Muscle of leg (tissue), 11 donors: ENCODE data around the gene TOP3B. TPM values are rescaled to one million over a fixed set of nuclear protein-coding genes. Genes with fewer than 3 reads are reported as not detected.

Experiments
- DNase-seq: peaks from one replicate; pipeline ENCODE4 v3.0.0; 2013
- H3K27ac ChIP-seq: one replicate; pipeline ENCODE4 v1.5.1; 2013; ENCODE audit warnings: mild to moderate bottlenecking, low read length, control low read depth
- H3K27me3 ChIP-seq: one replicate; pipeline ENCODE4 v1.6.1; 2013; ENCODE audit warnings: low read length; ENCODE audit not compliant: control insufficient read depth, insufficient read depth
- H3K36me3 ChIP-seq: one replicate; pipeline ENCODE4 v1.6.1; 2013; ENCODE audit warnings: low read length; ENCODE audit not compliant: control insufficient read depth, insufficient read depth
- H3K4me1 ChIP-seq: one replicate; pipeline ENCODE4 v1.6.1; 2013; ENCODE audit warnings: low read length; ENCODE audit not compliant: control insufficient read depth, insufficient read depth
- H3K4me3 ChIP-seq: one replicate; pipeline ENCODE4 v1.5.1; 2013; ENCODE audit warnings: low read length, control low read depth
- H3K9me3 ChIP-seq: replicated peaks from 2 replicates; pipeline ENCODE4 v1.6.1; 2013; ENCODE audit warnings: low read depth, low read length; ENCODE audit not compliant: control insufficient read depth
- WGBS: methylation state at CpG from one replicate; pipeline ENCODE4 v1.1.5; 2013; ENCODE audit warnings: missing lambda C conversion rate; ENCODE audit not compliant: insufficient coverage; 5-methylcytosine and 5-hydroxymethylcytosine counted together
- polyA plus RNA-seq, 8 donors: library from polyadenylated mRNA; unstranded; fragments of 120-200 nt; gene quantifications; one replicate each; pipeline versions ENCODE4 v1.2.1 to v1.2.3, GENCODE V29; 2013; ENCODE audit warnings: inconsistent platforms in 1 of 8, low replicate concordance in 1 of 8; ENCODE audit not compliant: insufficient read length in 8 of 8, insufficient read depth in 1 of 8
- total RNA-seq: library from RNA; stranded (reverse); fragments of 120-200 nt; gene quantifications from one replicate; pipeline ENCODE4 v1.2.4, GENCODE V29; 2013

TOP3B gene
- total and polyA plus RNA-seq, 9 donors: 12.2 to 22.8 (median 17.5) TPM

DNA sequence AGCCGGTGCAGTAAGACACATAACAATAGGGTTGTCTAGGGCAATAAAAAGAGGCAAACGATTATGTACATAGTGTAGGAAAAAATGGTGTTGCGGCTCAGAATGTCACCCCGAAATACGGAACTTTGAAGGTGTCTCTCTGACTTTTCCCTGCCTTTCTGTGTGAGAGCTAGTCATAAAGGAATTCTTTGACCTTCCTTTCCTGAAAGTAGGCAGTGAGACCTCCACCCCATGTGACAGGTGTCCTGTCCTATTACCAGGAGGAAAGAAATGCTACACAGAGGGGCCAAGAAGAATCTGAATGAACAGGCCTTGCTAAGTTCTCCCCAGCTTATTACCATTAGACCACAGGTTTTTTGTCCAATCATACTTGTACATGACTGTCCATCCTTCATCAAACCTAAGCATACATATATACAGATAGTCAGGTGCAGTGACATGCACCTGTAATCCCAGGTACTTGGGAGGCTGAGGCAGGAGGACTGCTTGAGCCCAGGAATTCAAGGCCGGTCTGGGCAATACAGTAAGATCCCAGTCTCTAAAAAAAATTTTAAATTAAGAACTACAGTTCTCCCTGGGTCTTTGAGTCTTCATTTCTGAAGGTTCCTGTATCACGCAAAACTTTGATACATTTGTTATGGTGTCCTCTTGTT is 16.1 kb upstream of the TOP3B start:
- Histone ChIP-seq H3K4me3 (no peak overlapping the region), H3K36me3 (no peaks in the 10 kb centered on the region), H3K27ac (no peak overlapping the region), H3K27me3 (no peaks in the 10 kb centered on the region), H3K9me3 (no peaks in the 10 kb centered on the region), H3K4me1 (no peaks in the 10 kb centered on the region)
- 96% methylated on average over 5 of the region's 7 CpGs for WGBS
- no peak for DNase-seq

DNA sequence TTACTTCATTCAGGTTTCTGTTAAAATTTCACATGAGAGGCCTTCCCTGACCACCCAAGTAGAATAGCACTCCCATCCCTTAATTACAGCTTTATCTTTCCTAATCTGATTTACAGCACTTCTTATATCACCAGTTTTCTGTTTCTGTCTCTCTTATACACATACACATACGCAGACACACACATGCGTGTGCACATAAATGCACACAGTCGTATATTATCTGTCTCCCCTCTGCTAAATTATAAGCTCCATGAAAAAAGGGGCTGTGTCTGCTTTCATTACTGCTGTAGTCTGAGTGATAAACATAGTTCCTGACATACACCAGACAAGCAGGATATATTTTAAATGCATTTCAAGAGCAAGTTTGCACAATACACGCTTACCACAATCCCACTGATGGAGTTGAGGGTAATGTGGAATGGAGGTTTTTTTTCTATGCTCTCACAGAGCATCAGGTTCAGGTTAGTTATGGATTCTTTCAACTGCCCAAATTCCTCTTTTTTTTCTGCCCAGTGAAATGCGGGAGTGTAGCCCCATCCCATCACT is 13.7 kb upstream of the TOP3B start:
- Histone ChIP-seq H3K4me1 (peaks cover 7% of the 10 kb centered on the region), H3K4me3 (no peak overlapping the region), H3K9me3 (no peaks in the 10 kb centered on the region), H3K27ac (no peak overlapping the region), H3K36me3 (no peaks in the 10 kb centered on the region), H3K27me3 (no peaks in the 10 kb centered on the region)
- 80% methylated on average over 1 of the region's 5 CpGs for WGBS
- no peak for DNase-seq

DNA sequence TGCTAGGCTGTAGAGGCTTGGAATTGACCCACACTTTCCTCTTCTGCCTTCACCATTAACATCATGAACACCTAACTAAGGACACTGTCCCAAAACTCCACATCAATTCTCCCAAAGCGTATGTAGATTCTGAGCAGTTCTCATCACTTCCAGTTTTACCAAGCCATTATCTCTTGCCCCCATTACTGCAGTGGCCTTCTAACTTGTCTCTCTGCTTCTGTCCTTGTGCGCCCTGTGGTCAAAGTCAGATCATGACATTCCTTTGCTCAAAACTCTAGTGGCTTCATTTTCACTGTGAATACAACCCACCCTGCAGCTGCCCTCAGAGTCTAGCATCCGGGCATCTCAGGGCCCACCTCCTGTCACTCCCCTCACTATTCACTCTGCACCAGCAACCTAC is 13.1 kb upstream of the TOP3B start:
- WGBS: 84% methylated on average over 3 of the region's 3 CpGs
- DNase-seq: no peak
- peaks cover 13% of the 10 kb centered on the region for H3K4me1 ChIP-seq
- H3K4me3 ChIP-seq: no peak overlapping the region
- H3K27ac ChIP-seq: no peak overlapping the region
- H3K36me3 ChIP-seq: no peaks in the 10 kb centered on the region
- H3K9me3 ChIP-seq: no peaks in the 10 kb centered on the region
- H3K27me3 ChIP-seq: no peaks in the 10 kb centered on the region

DNA sequence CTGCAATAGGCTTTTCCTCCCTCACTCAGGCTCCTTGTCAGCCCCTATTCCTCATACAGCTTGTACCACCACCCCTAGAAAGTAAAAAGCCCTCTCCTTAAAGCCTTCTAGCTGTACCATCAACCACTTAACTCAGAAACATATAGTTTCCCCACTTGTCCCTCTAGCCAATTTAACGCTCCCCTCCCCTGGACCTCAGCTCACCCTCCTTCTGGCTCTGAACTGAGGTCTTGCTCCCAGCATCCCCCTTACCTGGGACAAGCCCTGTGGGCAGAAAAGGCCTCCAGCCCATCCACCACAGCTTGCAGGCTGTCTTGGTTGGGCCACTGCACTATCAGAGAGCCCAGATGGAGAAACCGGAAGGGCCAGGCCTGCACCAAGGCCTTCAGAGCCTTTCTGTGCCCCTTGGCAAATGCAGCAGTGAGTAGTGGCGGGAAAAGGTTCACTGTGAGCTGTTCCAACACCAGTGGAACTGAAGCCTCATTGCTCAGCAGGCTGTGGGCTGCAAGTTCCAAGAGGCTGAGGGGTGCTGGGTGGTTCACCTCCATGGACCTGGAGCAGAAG is 12.4 kb upstream of the TOP3B start:
- WGBS: 84% methylated on average over 3 of the region's 3 CpGs
- no peaks in the 10 kb centered on the region for H3K9me3 ChIP-seq
- no peaks in the 10 kb centered on the region for H3K27me3 ChIP-seq
- no peaks in the 10 kb centered on the region for H3K36me3 ChIP-seq
- H3K27ac ChIP-seq: no peak overlapping the region
- no peak overlapping the region for H3K4me3 ChIP-seq
- peaks cover 20% of the 10 kb centered on the region for H3K4me1 ChIP-seq
- no peak for DNase-seq

DNA sequence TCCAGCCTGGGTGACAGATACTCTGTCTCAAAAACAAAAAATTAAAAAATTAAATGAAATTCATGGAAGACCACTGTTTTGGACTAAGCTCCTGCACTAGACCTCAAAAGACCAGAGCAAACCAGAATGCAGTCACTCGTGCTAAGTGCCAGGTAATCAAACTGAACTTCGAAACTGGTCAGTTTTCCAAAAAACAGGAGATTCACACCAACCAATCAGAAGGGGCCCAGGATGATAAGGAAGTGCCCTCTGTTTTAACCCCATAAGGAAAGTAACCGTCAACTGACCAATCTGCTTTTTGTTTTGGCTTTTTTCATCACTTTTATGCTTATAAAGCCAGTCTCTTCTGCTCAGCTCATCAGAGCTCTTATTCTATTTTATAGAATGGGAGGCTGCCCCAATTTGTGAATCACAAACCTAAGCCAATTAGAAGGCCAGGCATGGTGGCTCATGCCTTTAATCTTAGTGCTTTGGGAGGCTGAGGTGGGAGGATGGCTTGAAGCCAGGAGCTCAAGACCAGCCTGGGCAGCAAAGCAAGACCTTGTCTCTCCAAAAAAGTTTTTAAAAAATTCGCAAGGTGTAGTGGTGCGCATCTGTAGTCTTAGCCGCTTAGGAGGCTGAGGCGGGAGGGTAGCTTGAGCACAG is 10.1 kb upstream of the TOP3B start:
- Histone ChIP-seq H3K36me3 (no peaks in the 10 kb centered on the region), H3K4me3 (no peak overlapping the region), H3K9me3 (no peaks in the 10 kb centered on the region), H3K4me1 (peaks cover 33% of the 10 kb centered on the region), H3K27ac (no peak overlapping the region), H3K27me3 (no peaks in the 10 kb centered on the region)
- no peak for DNase-seq
- 64% methylated on average over 6 of the region's 7 CpGs for WGBS

DNA sequence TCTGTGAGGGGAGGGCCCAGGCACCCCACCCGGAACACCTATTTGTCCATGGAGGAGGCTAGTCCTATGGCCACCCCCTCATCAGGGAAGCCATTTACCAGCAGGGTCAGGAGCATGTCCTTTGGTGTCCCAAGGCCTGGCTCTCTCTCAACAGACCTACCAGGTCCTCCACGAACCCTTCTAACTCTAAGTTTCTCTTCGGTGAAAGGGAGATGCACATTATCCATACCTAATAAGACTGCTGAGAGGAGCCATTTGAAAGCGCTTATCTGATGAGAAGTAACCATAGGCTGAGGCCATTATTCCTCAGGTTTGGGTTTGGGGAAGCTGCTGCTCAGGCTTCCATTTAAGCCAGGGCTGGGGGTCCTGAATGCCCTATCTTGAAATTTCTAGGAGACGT is 9.2 kb upstream of the TOP3B start:
- Histone ChIP-seq H3K4me1 (peaks cover 33% of the 10 kb centered on the region), H3K27me3 (no peaks in the 10 kb centered on the region), H3K4me3 (no peak overlapping the region), H3K9me3 (no peaks in the 10 kb centered on the region), H3K27ac (no peak overlapping the region), H3K36me3 (no peaks in the 10 kb centered on the region)
- no peak for DNase-seq
- WGBS: 81% methylated on average over 3 of the region's 5 CpGs

DNA sequence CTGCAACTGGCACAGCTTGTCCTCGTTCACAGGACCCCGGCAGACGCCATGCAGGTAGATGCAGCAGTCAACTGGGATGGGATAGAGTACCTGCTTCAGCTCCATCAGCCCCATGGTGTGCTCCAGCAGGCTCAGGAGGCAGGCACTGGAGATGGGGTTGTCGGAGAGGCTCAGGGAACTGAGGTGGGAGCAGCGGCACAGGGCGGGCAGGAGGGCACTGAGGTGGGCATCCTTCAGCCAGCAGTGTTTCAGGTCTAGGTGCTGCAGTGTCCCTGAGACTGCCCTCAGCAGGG is 8.7 kb upstream of the TOP3B start:
- no peak for DNase-seq
- no peak overlapping the region for H3K27ac ChIP-seq
- H3K27me3 ChIP-seq: no peaks in the 10 kb centered on the region
- WGBS: 76% methylated on average over 6 of the region's 6 CpGs
- H3K36me3 ChIP-seq: no peaks in the 10 kb centered on the region
- H3K4me1 ChIP-seq: peaks cover 33% of the 10 kb centered on the region
- H3K4me3 ChIP-seq: no peak overlapping the region
- no peaks in the 10 kb centered on the region for H3K9me3 ChIP-seq

DNA sequence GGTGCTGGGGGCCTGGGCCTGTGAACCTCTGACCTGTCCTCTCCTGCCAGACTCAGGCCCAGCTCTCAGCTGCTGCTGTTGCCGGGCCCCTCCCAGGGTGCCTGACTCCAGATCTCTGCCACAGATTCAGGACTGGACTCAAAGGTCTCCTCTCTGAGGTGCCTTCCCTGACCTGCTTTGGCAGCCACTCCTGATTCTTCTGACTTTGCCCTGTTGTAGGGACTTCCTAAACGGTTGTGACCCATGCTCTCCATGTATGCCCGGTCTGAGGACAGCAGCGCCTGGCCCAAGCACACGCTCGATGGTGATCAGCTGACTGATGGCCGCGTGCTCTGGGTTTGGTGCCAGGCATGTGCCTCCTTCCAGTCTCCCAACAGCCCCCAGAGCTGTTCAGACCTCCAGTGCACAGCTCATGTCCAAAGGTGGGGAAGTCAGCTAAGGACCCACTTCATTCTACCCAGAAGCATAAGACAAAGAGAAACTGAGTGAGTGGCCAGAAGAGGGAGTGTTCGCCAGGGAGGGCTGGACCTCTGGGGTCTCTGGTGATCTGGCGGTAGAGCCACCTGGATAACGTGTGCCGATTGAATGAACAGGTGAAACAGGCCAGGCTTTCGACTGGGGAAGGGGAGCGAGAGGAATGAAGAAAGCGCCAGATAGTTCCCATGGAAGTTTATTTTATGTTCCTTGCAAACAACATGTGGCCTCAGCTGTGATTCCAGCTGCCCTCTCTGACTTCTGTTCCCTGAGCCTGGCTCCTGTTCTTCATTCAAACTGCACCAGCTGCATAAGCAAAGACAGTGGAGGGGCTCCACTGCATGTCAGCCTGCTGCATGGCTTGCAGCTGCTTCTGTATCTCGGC is 8.1 kb upstream of the TOP3B start:
- H3K36me3 ChIP-seq: no peaks in the 10 kb centered on the region
- no peak overlapping the region for H3K4me3 ChIP-seq
- peak; percentile 63 for DNase-seq

DNA sequence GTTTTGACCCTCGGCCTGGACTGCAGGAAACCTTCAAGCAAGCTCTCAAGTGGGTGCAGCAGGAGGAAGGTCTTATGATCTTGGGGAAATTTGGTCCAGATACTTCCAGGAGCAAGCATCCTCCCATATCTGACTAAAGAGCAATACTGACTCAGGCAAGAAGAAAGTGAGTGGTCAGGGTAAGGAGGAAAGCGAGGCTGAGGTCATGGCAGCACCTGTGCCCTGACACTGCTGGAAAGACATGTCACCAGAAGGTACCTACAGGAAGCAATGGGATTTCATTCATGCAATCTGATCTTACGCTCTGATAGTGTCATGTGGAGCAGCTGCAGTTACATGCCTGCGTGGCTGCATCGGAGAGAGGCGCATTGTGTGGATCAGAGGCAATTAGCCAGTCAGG is 6.5 kb upstream of the TOP3B start:
- WGBS: 70% methylated on average over 5 of the region's 6 CpGs
- no peak overlapping the region for H3K27ac ChIP-seq
- no peaks in the 10 kb centered on the region for H3K9me3 ChIP-seq
- H3K4me3 ChIP-seq: no peak overlapping the region
- no peaks in the 10 kb centered on the region for H3K27me3 ChIP-seq
- peak; percentile 26 for DNase-seq
- H3K4me1 ChIP-seq: peaks cover 33% of the 10 kb centered on the region
- H3K36me3 ChIP-seq: no peaks in the 10 kb centered on the region

More for the DNA sequence above, 8.1 kb upstream of the TOP3B start:
- Histone ChIP-seq H3K27ac (peak overlapping the region; percentile 84), H3K27me3 (no peaks in the 10 kb centered on the region), H3K4me1 (peaks cover 33% of the 10 kb centered on the region), H3K9me3 (no peaks in the 10 kb centered on the region)
- 63% methylated on average over 16 of the region's 16 CpGs for WGBS

DNA sequence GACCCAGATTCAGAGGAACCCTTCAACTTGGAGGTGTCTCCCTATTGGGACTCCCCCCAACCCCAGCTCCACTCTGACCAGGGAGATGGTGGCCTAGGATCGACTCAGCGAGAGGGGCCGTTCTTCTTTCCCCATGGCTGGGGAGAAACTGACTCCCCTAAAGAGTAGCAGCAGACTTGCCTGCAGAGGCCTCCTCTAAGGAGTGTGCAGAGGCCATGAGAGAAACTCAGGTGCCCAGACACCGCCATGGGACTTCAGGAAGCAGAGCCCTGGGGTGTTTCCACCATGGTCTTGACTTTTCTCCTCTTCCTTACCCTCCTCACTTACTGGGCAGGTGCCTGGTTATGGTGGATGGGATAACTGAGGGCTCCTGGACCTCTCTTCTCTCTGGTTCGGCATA is 2.6 kb upstream of the TOP3B start:
- no peak overlapping the region for H3K27ac ChIP-seq
- no peaks in the 10 kb centered on the region for H3K27me3 ChIP-seq
- DNase-seq: no peak
- no peaks in the 10 kb centered on the region for H3K9me3 ChIP-seq
- 96% methylated on average over 3 of the region's 5 CpGs for WGBS
- peaks cover 26% of the 10 kb centered on the region for H3K4me1 ChIP-seq
- peaks cover 3% of the 10 kb centered on the region for H3K36me3 ChIP-seq
- no peak overlapping the region for H3K4me3 ChIP-seq
